Measurements from ENCODE around the gene PLXNA4.
A peak's percentile ranks its signal among the peaks of the same experiment; 100 is the strongest.

The PLXNA4 gene

GRCh38 chr7:132576721-132577085 is 433 bp upstream of the PLXNA4 start (continued):
- no peak for TF ChIP-seq SP3 (tag by site-specific recombination; IDR thresholded peaks at IDR 0.05)
- TF ChIP-seq EGR2 (tag by site-specific recombination; IDR thresholded peaks at IDR 0.05; ENCODE audit: low read depth), result 0 out of 2 replicates have a peak, but pooled peaks have one; percentile 8
- TF ChIP-seq ZSCAN18 (tag by site-specific recombination; IDR thresholded peaks at IDR 0.05), result no peak
- no peak for TF ChIP-seq ZBTB6 (tag by site-specific recombination; IDR thresholded peaks at IDR 0.05)
- no peak for TF ChIP-seq ZNF768 (tag by site-specific recombination; IDR thresholded peaks at IDR 0.05)

GRCh38 chr7:132575419-132575981 is 770 bp downstream of the PLXNA4 start:
- H3K4me1 ChIP-seq (ENCODE audit: control insufficient read depth, insufficient read depth, low read length), result peaks cover 3% of the 10 kb centered on the region; the same call in 1 of the 2 replicates
- H3K4me3 ChIP-seq (ENCODE audit: low read depth, low read length), result peak overlapping the region; percentile 47
- H3K36me3 ChIP-seq (ENCODE audit: control insufficient read depth in 2 of 2, insufficient read depth in 1 of 2, low read length in 2 of 2), result no peaks in the 10 kb centered on the region
- no peaks in the 10 kb centered on the region for H3K9me3 ChIP-seq (ENCODE audit: control insufficient read depth, insufficient read depth, low read depth, low read length)
- H3K27ac ChIP-seq (ENCODE audit: extremely low read depth, low read depth, low read length), result no peak overlapping the region; the same call in 1 of the 2 replicates
- ChIA-PET CTCF (interaction anchor here (1.8 kb wide), 1 partner anchor 257 kb away, joined by 7 read pairs; no protein-coding TSS in a partner anchor), POLR2A (no interaction called here)
- TF ChIP-seq ZNF132 (tag by site-specific recombination; IDR thresholded peaks at IDR 0.05; ENCODE audit: borderline replicate concordance) (no peak), HIC1 (tag by site-specific recombination; IDR thresholded peaks at IDR 0.05) (no peak), ZNF791 (tag by site-specific recombination; IDR thresholded peaks at IDR 0.05) (no peak), ZNF654 (tag by site-specific recombination; IDR thresholded peaks at IDR 0.05; ENCODE audit: low read depth) (peak; percentile 32), ZFP41 (tag by site-specific recombination; IDR thresholded peaks at IDR 0.05; ENCODE audit: borderline replicate concordance) (no peak), ZFP37 (tag by site-specific recombination; IDR thresholded peaks at IDR 0.05) (no peak), PRDM4 (tag by site-specific recombination; IDR thresholded peaks at IDR 0.05) (peak; percentile 62), ZNF580 (tag by site-specific recombination; IDR thresholded peaks at IDR 0.05) (no peak), ZNF645 (tag by site-specific recombination; IDR thresholded peaks at IDR 0.05) (no peak), ZBTB44 (tag by site-specific recombination; IDR thresholded peaks at IDR 0.05) (0 out of 2 replicates have a peak, but pooled peaks have one; percentile 15), ZBTB20 (tag by site-specific recombination; IDR thresholded peaks at IDR 0.05) (peak; percentile 60), GFI1B (tag by site-specific recombination; IDR thresholded peaks at IDR 0.05) (peak; percentile 82; the same call in 1 of the 2 replicates), ZNF449 (tag by site-specific recombination; IDR thresholded peaks at IDR 0.05) (peak; percentile 89), ZNF701 (tag by site-specific recombination; IDR thresholded peaks at IDR 0.05) (peak; percentile 97), SCRT1 (tag by site-specific recombination; IDR thresholded peaks at IDR 0.05; ENCODE audit: borderline replicate concordance) (no peak), ZNF324 (tag by site-specific recombination; IDR thresholded peaks at IDR 0.05) (no peak), GLIS1 (tag by site-specific recombination; IDR thresholded peaks at IDR 0.05) (no peak), KLF16 (tag by site-specific recombination; IDR thresholded peaks at IDR 0.05) (no peak), MZF1 (tag by site-specific recombination; IDR thresholded peaks at IDR 0.05; ENCODE audit: borderline replicate concordance) (no peak)

All from HEK293 (cell line).